ENCODE measurements around the gene PLEK2.
"Not testable (repeated sequence)": the region's sequence is repeated elsewhere in the genome, so short reads cannot be mapped to it uniquely, and the experiment has no call there.

PLEK2 gene

DNA sequence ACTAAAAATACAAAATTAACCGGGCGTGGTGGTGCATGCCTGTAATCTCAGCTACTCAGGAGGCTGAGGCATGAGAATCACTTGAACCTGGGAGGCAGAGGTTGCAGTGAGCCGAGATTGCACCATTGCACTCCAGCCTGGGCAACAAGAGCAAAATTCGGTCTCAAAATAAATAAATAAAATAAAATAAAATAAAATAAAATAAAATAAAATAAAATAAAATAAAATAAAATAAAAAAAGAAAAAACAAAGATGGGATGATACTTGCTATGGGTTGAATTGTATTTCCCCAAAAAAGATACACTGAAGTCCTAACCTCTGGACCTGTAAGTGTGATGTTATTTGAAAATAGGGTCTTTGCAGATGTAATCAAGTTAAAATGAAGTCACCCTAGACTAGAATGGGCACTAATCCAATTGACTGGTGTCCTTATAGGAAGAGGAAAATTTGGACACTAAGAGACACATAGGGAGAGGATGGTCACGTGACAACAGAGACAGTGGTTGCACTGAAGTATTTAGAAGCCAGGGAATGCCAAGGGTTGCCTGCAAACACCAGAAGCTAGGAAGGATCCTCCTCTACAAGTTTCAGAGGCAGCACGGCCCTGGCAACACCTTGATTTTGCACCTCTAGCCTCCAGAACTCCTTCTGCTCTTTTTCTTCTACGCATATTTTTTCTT, 3.7 kb downstream of the PLEK2 start:
- not testable (repeated sequence) for DNase-seq; H3K4me3 ChIP-seq (ENCODE audit: insufficient read depth, low read depth, low read length, poor library complexity, severe bottlenecking); H3K36me3 ChIP-seq (ENCODE audit: control insufficient read depth, insufficient read depth, low read length); H3K27ac ChIP-seq (ENCODE audit: insufficient read depth, low read length, poor library complexity, severe bottlenecking); H3K9me3 ChIP-seq (ENCODE audit: control insufficient read depth, low read length); H3K4me1 ChIP-seq (ENCODE audit: control insufficient read depth, insufficient read depth, low read length, poor library complexity, severe bottlenecking); H3K27me3 ChIP-seq (replicated peaks; ENCODE audit: control insufficient read depth, insufficient read depth, low read length, poor library complexity, severe bottlenecking)

DNA sequence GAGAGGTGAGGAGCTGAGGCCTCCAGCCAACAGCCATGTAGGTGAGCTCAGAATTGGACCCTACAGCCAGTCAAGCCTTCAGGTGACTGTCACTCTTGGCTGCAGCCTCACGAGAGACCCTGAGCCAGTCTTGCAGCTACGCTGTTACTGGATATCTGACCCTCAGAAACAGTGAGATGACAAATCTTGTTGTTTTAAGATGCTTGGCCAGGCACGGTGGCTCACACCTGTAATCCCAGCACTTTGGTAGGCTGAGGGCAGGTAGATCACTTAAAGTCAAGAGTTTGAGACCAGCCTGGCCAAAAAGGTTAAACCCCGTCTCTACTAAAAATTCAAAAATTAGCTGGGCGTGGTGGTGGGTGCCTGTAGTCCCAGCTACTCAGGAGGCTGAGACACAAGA, 6.2 kb downstream of the PLEK2 start:
- DNase-seq = no peak
- Histone ChIP-seq H3K4me3 (ENCODE audit: insufficient read depth, low read depth, low read length, poor library complexity, severe bottlenecking) (no peak overlapping the region), H3K27ac (ENCODE audit: insufficient read depth, low read length, poor library complexity, severe bottlenecking) (no peak overlapping the region), H3K9me3 (ENCODE audit: control insufficient read depth, low read length) (no peaks in the 10 kb centered on the region), H3K36me3 (ENCODE audit: control insufficient read depth, insufficient read depth, low read length) (no peaks in the 10 kb centered on the region), H3K4me1 (ENCODE audit: control insufficient read depth, insufficient read depth, low read length, poor library complexity, severe bottlenecking) (no peaks in the 10 kb centered on the region), H3K27me3 (replicated peaks; ENCODE audit: control insufficient read depth, insufficient read depth, low read length, poor library complexity, severe bottlenecking) (no peaks in the 10 kb centered on the region)

- Histone ChIP-seq H3K27me3 (replicated peaks; ENCODE audit: control insufficient read depth, insufficient read depth, low read length, poor library complexity, severe bottlenecking) (no peaks in the 10 kb centered on the region), H3K9me3 (ENCODE audit: control insufficient read depth, low read length) (no peaks in the 10 kb centered on the region), H3K36me3 (ENCODE audit: control insufficient read depth, insufficient read depth, low read length) (no peaks in the 10 kb centered on the region), H3K4me3 (ENCODE audit: insufficient read depth, low read depth, low read length, poor library complexity, severe bottlenecking) (no peak overlapping the region), H3K4me1 (ENCODE audit: control insufficient read depth, insufficient read depth, low read length, poor library complexity, severe bottlenecking) (no peaks in the 10 kb centered on the region), H3K27ac (ENCODE audit: insufficient read depth, low read length, poor library complexity, severe bottlenecking) (no peak overlapping the region)
- DNase-seq = no peak
Measured at GRCh38 chr14:67400434-67400833, 11.5 kb downstream of the PLEK2 start.

GRCh38 chr14:67397536-67397935, 14.4 kb downstream of the PLEK2 start:
- no peaks in the 10 kb centered on the region for H3K36me3 ChIP-seq (ENCODE audit: control insufficient read depth, insufficient read depth, low read length)

GRCh38 chr14:67396381-67396970, 15.5 kb downstream of the PLEK2 start:
- Histone ChIP-seq H3K9me3 (ENCODE audit: control insufficient read depth, low read length) (no peaks in the 10 kb centered on the region), H3K4me1 (ENCODE audit: control insufficient read depth, insufficient read depth, low read length, poor library complexity, severe bottlenecking) (peaks cover 2% of the 10 kb centered on the region), H3K27ac (ENCODE audit: insufficient read depth, low read length, poor library complexity, severe bottlenecking) (no peak overlapping the region), H3K27me3 (replicated peaks; ENCODE audit: control insufficient read depth, insufficient read depth, low read length, poor library complexity, severe bottlenecking) (no peaks in the 10 kb centered on the region), H3K4me3 (ENCODE audit: insufficient read depth, low read depth, low read length, poor library complexity, severe bottlenecking) (no peak overlapping the region), H3K36me3 (ENCODE audit: control insufficient read depth, insufficient read depth, low read length) (no peaks in the 10 kb centered on the region)
- no peak for DNase-seq

More at GRCh38 chr14:67397536-67397935, 14.4 kb downstream of the PLEK2 start:
- no peaks in the 10 kb centered on the region for H3K9me3 ChIP-seq (ENCODE audit: control insufficient read depth, low read length)
- no peak overlapping the region for H3K4me3 ChIP-seq (ENCODE audit: insufficient read depth, low read depth, low read length, poor library complexity, severe bottlenecking)
- no peak for DNase-seq
- no peaks in the 10 kb centered on the region for H3K4me1 ChIP-seq (ENCODE audit: control insufficient read depth, insufficient read depth, low read length, poor library complexity, severe bottlenecking)
- H3K27me3 ChIP-seq (replicated peaks; ENCODE audit: control insufficient read depth, insufficient read depth, low read length, poor library complexity, severe bottlenecking) = no peaks in the 10 kb centered on the region
- no peak overlapping the region for H3K27ac ChIP-seq (ENCODE audit: insufficient read depth, low read length, poor library complexity, severe bottlenecking)

- H3K36me3 ChIP-seq (ENCODE audit: control insufficient read depth, insufficient read depth, low read length) = no peaks in the 10 kb centered on the region
- H3K27ac ChIP-seq (ENCODE audit: insufficient read depth, low read length, poor library complexity, severe bottlenecking) = no peak overlapping the region
- H3K9me3 ChIP-seq (ENCODE audit: control insufficient read depth, low read length) = no peaks in the 10 kb centered on the region
- peaks cover 9% of the 10 kb centered on the region for H3K4me1 ChIP-seq (ENCODE audit: control insufficient read depth, insufficient read depth, low read length, poor library complexity, severe bottlenecking)
- no peak for DNase-seq
- no peak overlapping the region for H3K4me3 ChIP-seq (ENCODE audit: insufficient read depth, low read depth, low read length, poor library complexity, severe bottlenecking)
- H3K27me3 ChIP-seq (replicated peaks; ENCODE audit: control insufficient read depth, insufficient read depth, low read length, poor library complexity, severe bottlenecking) = no peaks in the 10 kb centered on the region
Measured at GRCh38 chr14:67395876-67396189, 16.1 kb downstream of the PLEK2 start.

DNA sequence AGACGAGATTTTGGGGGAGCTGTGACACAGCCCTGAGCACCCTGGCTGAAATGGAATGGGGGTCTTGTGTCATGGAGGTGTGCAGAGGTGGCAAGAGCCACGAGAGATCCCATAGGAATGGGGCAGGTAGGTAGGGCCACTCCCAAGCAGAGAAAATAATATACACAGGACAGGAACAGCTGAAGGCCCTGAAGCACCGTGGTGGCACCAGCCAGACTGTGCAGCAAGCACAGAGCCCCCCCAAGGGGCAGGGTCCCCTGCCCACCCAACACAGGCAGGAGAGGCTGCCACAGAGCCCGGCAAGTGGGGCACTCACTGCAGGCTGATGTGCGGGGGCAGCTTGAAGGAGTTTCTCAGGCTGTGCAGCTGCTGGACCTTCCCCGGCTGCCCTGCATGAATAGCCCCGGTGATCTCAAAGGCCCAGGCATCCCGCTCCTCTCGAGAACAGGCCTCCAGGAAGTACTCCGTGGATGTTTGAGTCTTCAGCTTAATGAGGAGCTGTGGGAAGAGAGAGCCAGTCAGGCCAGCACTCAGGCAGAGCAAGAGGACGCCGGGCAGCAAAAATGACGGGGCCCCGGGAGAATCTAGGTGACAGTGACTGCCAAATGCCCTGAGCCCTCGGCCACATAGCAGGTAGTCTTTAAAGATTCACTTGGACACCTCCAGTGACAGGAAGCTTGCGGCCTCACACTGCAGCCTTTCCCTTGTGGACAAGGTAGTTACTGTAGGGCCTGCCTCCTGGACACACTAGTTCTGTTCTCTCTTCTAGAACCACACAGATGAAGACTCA, 16.7 kb downstream of the PLEK2 start:
- H3K27ac ChIP-seq (ENCODE audit: insufficient read depth, low read length, poor library complexity, severe bottlenecking) = no peak overlapping the region
- H3K9me3 ChIP-seq (ENCODE audit: control insufficient read depth, low read length) = no peaks in the 10 kb centered on the region
- no peak overlapping the region for H3K4me3 ChIP-seq (ENCODE audit: insufficient read depth, low read depth, low read length, poor library complexity, severe bottlenecking)
- no peaks in the 10 kb centered on the region for H3K27me3 ChIP-seq (replicated peaks; ENCODE audit: control insufficient read depth, insufficient read depth, low read length, poor library complexity, severe bottlenecking)
- no peaks in the 10 kb centered on the region for H3K36me3 ChIP-seq (ENCODE audit: control insufficient read depth, insufficient read depth, low read length)
- H3K4me1 ChIP-seq (ENCODE audit: control insufficient read depth, insufficient read depth, low read length, poor library complexity, severe bottlenecking) = peaks cover 11% of the 10 kb centered on the region
- DNase-seq = no peak

DNA sequence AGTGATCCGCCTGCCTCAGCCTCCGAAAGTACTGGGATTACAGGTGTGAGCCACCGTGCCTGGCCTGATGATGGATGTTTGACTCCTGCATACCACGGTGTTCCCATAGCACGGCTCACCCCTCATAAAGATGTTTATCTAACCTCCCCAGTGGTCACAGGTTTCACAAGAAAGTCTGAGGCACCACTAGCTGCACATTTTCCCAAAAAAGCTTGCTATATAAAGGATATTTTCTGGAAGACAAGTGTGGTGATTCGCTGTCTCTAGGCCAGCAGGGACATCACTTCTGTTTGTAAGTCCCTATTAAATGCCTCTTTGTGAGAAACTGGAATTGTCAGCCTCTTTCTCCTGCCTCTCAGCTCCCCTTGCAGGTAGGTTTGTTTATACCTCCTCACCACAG, 18.3 kb downstream of the PLEK2 start:
- Histone ChIP-seq H3K36me3 (ENCODE audit: control insufficient read depth, insufficient read depth, low read length) (no peaks in the 10 kb centered on the region), H3K4me1 (ENCODE audit: control insufficient read depth, insufficient read depth, low read length, poor library complexity, severe bottlenecking) (peaks cover 11% of the 10 kb centered on the region), H3K9me3 (ENCODE audit: control insufficient read depth, low read length) (no peaks in the 10 kb centered on the region), H3K27ac (ENCODE audit: insufficient read depth, low read length, poor library complexity, severe bottlenecking) (no peak overlapping the region), H3K27me3 (replicated peaks; ENCODE audit: control insufficient read depth, insufficient read depth, low read length, poor library complexity, severe bottlenecking) (no peaks in the 10 kb centered on the region), H3K4me3 (ENCODE audit: insufficient read depth, low read depth, low read length, poor library complexity, severe bottlenecking) (no peak overlapping the region)
- no peak for DNase-seq

DNA sequence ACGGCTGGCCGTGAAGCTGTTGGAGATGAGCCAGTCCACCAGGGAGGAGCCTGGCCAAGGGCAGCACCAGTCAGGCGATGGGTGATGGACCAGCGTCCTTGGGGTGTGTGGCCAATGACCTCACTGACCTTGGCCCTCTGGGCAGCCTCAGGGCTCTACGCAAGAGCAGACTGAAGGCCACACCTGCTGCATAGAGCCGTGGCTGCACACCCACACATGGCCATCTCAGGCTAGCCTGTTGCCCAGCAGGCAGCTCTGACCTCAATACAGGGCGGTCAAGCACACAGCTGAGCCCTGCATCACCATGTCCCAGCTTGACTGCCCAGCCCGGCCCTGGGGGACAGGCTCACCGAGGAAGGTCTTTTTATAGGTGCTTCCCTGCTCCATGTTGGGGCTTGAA, 19.2 kb downstream of the PLEK2 start:
- H3K27ac ChIP-seq (ENCODE audit: insufficient read depth, low read length, poor library complexity, severe bottlenecking) = no peak overlapping the region
- H3K27me3 ChIP-seq (replicated peaks; ENCODE audit: control insufficient read depth, insufficient read depth, low read length, poor library complexity, severe bottlenecking) = no peaks in the 10 kb centered on the region
- DNase-seq = no peak
- H3K36me3 ChIP-seq (ENCODE audit: control insufficient read depth, insufficient read depth, low read length) = no peaks in the 10 kb centered on the region
- no peak overlapping the region for H3K4me3 ChIP-seq (ENCODE audit: insufficient read depth, low read depth, low read length, poor library complexity, severe bottlenecking)
- no peaks in the 10 kb centered on the region for H3K9me3 ChIP-seq (ENCODE audit: control insufficient read depth, low read length)
- peaks cover 11% of the 10 kb centered on the region for H3K4me1 ChIP-seq (ENCODE audit: control insufficient read depth, insufficient read depth, low read length, poor library complexity, severe bottlenecking)

DNA sequence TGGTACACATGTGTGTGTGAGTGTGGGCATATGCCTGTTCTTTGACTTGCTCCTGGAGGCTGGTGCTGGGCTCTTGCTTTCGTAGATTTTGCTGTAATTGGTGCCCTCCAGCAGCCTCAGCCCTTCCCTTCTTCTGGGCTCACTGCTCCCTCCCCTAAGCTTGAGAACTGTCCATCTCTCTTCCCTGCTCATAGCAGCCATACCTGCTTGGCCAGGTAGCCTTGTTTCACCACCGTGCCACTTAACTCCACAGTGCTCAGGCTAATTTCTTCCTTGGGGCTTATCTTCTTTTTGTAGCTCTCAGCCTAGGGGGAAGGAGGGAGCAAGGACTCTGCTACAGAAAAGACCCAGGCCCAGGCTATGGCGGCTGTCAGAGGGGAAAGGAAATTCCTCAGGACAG, 19.8 kb downstream of the PLEK2 start:
- Histone ChIP-seq H3K4me1 (ENCODE audit: control insufficient read depth, insufficient read depth, low read length, poor library complexity, severe bottlenecking) (peaks cover 11% of the 10 kb centered on the region), H3K36me3 (ENCODE audit: control insufficient read depth, insufficient read depth, low read length) (no peaks in the 10 kb centered on the region), H3K9me3 (ENCODE audit: control insufficient read depth, low read length) (no peaks in the 10 kb centered on the region), H3K27ac (ENCODE audit: insufficient read depth, low read length, poor library complexity, severe bottlenecking) (no peak overlapping the region), H3K4me3 (ENCODE audit: insufficient read depth, low read depth, low read length, poor library complexity, severe bottlenecking) (no peak overlapping the region), H3K27me3 (replicated peaks; ENCODE audit: control insufficient read depth, insufficient read depth, low read length, poor library complexity, severe bottlenecking) (no peaks in the 10 kb centered on the region)
- DNase-seq = no peak

Data from effector memory CD4-positive, alpha-beta T cell (primary cell).